EH (cell line): ENCODE data around the gene PLD2.

Source experiments
- DNase-seq: peaks from one replicate; pipeline ENCODE4 v3.0.0-alpha.2; 2015; ENCODE audit warnings: low read depth

Gene PLD2

GRCh38 chr17:4833941-4834680 lies 27.2 kb downstream of the PLD2 start:
- DNase-seq, result peak; percentile 78

- no peak for DNase-seq
These were observed 27.7 kb downstream of the PLD2 start for GRCh38 chr17:4834681-4835020.

GRCh38 chr17:4836221-4836620 lies 29.3 kb downstream of the PLD2 start:
- no peak for DNase-seq

DNA sequence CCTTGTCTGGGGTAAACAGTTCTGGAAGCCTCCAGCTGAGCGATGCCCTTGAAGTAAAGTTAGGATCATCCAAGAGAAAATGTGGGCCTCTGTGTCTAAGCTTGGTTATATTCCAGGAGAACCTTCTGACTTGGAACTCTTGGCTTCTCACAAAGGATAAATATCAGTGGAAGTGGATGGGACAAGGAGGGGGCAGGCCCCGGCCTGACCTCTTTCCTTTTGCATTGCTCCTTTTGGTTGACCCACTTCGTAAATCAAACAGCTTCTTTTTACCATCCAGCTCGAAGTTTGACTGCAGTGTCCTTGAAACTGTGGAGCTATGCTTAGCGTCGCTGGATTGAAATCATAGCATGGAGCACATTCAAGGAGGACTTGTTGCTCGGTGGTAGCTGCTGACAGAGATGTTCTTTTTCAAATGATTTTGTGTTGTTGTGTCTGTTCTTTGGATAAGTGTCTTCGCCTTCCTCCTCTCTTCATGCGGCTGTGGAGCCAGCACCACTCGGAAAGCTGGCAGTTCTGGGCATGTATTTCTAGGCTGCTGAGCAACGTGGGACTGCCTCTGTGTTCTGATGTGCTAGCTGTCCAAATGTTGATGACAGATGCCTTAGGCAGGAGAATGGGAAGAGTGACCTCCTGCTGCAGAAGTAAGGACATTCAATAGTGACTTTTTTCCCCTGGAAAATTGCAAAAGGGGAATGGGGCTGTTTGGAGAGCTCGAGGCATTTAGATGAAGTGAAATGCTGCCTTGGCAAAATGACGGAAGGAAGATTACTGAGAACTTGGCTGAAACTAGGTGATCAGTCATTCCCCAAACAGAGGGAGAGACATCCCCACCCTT lies 30.7 kb downstream of the PLD2 start:
- DNase-seq, result no peak

DNA sequence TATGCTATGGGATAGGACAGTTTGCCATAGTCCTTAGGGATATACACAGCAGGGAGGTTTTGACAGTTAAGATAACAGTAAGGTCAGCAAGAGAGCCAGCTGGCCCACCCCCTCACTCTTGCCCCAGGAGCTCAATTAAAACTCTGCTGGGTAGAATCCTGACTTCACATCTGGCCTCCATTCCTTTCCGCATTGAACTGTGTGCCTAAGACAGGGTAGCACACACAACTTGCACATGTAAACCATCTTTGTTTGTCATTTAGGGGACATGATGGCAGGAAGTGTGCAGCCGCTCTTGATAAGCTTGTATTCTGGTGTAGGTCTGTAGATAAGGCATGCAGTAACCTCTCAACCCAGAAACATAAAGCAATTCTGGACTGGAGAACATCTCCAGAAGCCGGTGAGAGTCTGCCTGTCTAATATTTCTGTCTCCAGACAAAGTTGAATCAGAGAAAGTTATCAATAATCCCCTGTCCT lies 31.4 kb downstream of the PLD2 start:
- DNase-seq, result no peak

- no peak for DNase-seq
These were observed 32.3 kb downstream of the PLD2 start for GRCh38 chr17:4839221-4839620.

DNA sequence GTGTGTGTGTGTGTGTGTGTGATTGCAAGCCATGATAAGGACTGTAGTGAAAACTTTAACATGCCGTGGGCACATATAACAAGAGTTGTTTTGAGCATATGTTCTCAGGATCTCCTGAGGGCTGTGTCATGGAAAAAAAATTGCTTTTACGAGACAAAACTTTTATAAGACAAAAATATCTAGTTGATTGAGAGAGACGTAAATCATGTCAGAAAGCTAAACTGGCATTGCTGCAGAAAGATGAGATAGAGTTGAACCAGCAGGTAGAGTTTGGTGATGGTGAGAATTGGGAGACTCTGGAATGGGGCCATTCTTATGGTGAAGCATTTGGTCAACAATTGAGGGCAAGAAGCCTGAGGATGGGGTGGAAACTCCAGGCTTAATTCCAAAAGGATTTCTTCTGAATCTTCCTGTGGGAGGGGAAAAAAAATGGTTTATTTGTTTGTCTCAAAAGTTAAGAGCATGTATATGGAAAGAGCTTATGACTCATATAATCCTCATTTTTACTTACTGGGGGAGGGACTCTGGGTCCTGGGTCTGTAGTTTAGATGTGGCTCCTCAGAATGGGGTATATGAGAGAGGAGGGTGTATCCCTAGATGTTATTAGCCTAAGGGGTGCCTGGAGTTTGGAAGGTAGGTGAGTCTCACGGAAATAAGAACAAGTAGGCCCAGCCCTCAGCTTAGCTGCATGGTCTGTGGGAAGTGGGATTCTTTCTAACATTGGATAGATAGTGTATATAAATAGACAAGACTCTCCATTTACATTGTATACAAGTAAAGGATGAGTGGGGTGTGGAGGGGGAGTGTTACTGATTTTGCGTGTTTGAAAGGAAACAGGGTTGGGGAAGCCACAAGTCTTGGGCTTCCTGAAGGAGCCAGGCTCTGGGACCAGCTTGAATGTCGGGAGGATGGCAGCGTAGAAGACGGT lies 33.3 kb downstream of the PLD2 start:
- DNase-seq, result peak; percentile 58

GRCh38 chr17:4840893-4841242 lies 33.9 kb downstream of the PLD2 start:
- DNase-seq, result no peak

DNA sequence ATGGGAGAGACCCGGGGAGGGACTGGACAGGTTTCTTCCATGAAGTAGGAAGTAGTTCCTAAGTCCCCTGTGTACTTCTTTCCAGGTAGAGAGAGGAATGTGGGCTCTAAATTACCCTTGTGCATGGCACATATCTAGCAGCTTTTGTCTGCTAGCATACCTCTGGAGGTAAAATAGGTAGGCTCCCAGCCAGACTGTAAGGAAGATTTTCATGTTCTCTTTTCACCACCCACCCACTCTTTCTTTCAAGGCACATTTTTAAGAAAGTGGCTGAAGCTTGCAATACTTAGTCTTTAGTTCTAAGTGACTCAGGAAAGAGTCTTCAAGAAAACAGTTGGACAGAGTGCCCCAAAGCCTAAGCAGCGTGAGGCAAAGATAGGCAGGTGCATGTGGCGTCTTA lies 35.4 kb downstream of the PLD2 start:
- no peak for DNase-seq

- no peak for DNase-seq
These were observed 36.5 kb downstream of the PLD2 start for GRCh38 chr17:4843321-4844000.

GRCh38 chr17:4845118-4845517 lies 38.2 kb downstream of the PLD2 start:
- no peak for DNase-seq

DNA sequence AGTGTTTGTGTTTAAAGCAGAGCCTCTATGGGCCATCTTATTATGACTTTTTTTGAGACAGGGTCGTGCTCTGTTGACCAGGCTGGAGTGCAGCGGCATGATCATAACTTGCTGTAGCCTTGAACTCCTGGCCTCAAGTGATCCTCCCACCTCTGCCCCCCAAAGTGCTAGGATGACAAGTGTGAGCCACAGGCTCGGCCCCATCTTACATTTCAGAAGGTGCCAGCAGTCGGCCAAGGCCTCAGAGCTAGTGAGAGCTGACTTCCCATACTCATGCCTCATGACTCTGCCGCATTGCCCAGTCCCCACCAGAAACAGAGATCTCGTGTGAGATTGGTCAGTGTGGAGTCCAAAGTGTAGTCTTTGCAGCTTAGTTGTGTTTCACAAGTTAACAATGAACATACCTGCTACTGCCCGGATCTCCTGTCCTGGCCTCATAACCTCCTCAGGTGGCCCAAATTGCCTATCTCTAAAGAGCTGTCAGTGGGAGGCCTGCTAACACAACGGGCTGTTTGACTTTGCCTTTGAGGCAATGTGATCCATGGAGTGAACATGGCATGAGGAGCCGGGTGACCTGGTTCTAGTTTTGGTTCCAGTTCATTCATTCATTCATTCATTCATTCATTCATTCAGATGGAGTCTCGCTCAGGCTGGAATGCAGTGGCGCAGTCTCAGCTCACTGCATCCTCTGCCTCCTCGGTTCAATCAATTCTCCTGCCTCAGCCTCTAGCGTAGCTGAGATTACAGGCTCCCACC lies 39.9 kb downstream of the PLD2 start:
- no peak for DNase-seq

DNA sequence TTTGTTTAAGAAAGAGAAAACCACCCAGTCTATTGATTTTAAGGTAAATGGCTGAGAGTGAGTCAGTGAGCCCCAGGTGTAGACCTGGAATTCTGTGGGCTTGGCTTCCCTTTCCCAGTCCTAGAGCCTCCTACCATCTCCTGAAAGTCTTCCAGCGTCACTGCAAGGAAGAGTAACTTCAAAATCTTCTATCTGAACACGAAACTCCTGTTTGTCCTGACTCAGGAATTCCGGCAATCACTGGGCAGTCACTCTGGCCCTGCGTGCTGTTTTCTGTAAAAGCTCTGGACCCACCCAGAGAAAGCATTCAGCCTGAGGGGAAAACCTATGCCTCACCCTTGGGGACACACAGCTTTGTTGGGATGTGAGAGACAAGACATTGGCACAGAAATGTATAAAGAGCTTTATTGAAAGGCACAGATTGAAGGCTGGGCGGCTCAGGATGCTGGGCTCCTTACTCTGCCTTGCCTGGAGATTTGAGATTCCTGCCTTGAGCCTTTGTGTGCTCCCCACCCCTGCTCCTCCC lies 42.1 kb downstream of the PLD2 start:
- DNase-seq, result peak; percentile 87

DNA sequence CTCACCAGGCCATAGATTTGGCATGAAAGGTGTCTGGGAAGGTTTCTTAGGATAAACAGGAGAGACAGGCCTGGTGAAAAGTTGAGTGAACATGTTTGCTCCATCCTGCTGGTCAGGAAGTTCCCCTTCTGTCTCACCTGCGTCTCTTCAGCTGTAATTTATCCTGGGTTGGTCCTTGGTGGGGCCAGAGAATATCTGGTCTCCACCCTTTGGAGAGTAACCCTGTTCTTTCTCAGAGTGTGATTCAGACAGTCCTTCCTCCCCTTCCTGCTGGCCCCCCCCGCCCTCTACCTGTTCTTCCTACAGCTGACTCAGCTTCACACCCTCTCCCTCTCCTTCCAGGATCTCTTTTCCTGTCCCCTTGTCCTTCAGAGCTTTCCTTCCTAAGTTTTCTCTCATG lies 43.3 kb downstream of the PLD2 start:
- no peak for DNase-seq

- no peak for DNase-seq
These were observed 44.1 kb downstream of the PLD2 start for GRCh38 chr17:4851084-4851483.

DNA sequence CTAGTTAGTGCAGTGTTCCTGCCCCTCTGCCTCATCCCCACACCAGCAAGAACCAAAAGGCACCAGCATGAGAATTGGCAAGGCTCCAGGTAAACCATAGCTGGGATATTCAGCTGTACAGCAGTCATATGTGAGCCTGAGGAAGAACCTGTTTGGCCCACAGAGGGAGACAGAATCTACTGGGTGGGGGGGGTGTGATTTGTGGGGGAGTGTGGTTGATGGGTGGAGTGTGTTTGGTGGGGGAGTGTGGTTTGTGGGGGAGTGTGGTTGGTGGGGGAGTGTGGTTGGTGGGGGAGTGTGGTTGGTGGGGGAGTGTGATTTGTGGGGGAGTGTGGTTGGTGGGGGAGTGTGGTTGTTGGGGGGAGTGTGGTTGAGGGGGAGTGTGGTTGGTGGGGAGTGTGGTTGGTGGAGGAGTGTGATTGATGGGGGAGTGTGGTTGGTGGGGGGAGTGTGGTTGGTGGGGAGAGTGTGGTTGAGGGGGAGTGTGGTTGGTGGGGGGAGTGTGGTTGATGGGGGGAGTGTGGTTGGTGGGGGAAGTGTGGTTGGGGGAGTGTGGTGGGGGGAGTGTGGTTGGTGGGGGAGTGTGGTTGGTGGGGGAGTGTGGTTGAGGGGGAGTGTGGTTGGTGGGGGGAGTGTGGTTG lies 45.7 kb downstream of the PLD2 start:
- DNase-seq, result peak; percentile 87

- no peak for DNase-seq
These were observed 46.3 kb downstream of the PLD2 start for GRCh38 chr17:4853208-4853671.

DNA sequence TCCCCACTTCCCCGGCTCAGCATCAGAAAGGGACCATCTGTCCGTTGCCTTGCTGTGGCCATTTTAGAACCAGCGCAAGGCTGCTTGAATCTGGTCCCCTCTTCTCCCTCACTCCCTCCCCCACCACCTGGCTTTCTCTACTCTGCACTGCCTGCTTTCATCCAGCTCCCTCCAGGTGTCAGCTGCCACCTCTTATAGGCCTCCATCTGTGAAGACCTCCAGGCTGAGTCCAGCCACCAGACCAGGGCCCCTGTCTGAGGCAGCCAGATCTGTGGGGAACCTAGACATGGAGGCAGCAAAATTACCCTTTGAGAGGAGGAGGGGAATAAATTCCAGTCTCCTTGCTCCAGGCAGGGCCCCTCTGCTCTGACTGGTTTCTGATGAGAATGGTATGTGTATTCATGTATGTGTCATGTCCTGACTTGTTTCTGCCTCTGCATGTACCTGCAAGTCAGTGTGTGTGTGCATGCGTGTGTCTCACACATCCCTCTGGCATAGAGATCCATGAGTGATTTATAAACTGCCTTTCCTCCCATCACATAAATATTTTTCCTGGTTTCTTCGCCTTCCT lies 47.2 kb downstream of the PLD2 start:
- peak; percentile 51 for DNase-seq

DNA sequence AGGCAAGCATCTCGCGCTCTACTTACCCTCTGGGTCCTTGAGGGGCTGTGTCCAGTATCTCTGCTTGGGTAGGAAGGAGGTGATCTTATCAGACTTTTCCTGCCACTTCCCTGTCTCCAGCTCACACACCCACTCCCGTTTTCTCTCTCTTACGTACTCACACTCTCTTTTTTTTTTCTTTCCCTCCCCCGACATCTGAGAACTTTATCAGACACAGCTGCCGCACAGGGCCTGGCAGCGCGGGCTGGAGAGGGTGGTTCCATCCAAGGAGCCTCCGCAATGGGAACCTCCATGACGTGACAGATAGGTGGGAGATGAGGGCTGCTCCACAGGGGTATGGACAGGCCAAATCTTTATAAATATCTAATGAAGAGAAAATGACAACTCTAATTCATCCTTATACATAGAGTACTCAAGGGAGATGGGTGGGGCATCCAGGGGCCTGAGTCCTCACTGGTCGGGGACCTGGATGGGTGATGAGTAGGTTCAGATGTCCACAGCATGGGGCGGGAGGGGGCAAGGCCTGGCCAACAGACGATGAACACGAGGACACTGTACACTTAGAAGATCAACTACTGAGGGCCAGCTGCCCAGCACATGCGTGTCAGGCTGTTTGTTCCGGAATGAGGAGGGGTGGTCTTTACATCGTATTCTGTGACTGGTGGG lies 49.5 kb downstream of the PLD2 start:
- DNase-seq, result no peak
